GM21529 (cell line): ENCODE data around the gene POU2AF2.
"Not testable (repeated sequence)": the region's sequence is repeated elsewhere in the genome, so short reads cannot be mapped to it uniquely, and the experiment has no call there.

Experiments used
- ATAC-seq: cut with Tn5 transposase; IDR thresholded peaks from one replicate; pipeline ENCODE4 v1.9.1; 2021; ENCODE audit not compliant: unreplicated experiment

The POU2AF2 gene

DNA sequence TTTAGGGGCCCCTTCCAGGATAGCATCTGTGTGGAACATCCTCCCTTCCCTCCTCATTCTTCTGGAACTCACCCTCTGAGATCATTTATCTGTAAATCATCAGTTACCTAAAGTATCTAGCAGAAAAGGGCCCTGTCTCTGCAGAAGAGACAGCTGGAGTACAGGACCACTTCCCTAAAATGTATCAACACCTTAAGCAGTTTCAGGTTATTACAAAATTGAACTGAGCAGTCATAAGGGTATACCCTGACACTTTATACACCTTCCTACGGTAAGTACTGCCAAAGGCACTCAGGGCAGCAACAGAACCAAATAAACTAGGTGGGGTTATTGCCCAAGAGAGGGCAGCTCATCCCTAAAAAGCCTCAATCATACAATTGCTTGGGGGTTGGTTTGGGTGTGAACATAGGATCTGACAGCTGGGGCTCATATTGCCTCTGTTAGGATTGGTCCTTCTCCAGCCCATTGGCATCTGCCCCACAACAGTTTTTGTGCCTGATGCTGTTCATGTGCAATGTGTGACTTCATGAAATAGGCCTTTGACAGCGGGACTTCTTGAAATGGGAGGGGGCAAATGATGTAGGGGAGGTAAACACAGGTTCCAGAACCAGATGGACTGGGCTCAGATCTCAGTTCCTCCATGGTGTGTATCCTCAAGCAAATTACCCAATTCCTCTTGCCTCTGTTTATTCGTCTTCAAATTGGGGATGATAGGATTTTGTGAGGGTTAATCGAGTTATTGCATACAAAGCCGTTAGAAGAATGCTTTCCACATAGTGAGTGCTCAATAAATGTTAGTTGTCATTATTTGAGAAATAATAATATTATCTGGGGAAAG is 55.7 kb downstream of the POU2AF2 start:
- no peak for ATAC-seq

DNA sequence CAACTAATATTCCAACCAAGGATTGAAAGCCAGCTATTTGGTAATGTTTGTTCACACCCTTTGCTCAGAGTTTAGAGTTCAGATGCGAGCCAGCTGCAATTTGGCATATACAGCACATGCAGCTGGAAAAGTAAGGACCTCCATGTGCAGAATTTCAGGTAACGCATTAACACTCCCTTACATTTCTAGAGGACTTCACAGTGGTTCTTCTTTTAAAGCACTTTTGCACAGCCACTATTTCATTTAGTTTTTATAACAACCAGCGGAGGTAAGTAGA is 56.3 kb downstream of the POU2AF2 start:
- ATAC-seq, result no peak

DNA sequence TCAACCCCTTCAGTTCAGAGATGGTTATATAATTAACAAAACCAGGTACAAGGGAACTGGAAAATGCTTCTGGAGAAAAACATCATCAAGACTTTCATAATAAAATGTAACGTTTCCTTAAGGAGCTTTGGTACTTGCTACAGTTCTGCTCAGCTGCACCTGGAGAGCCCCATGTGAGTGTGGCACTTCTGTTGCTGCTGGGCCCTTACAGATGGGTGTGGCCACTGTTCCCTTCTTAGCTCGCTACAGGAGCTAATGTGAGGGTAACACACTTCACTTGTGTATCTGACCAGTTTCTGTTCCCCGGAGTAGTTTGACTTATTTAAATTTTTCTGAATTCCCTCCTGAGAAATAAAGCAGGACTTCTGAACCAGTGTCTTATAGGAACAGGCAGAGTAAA is 56.8 kb downstream of the POU2AF2 start:
- no peak for ATAC-seq

DNA sequence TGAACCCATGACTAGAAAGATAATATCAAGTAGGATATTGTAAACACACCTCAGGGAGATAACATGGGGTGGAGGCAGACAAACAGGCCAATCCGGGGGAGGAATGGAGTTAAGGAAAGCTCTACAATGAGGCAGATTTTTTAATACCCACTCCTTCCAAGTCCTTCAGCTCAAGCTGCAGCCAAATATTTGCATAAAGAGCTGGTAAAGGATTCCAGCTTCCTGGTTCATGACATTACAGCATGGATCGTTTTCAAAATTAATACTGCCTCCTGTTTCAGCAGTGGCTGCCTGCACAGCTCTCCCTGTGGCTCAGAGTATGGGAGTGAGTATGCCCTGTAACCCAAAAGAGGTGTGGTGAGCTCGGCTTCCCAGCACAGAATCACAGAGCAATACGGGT is 57.9 kb downstream of the POU2AF2 start:
- ATAC-seq, result no peak

DNA sequence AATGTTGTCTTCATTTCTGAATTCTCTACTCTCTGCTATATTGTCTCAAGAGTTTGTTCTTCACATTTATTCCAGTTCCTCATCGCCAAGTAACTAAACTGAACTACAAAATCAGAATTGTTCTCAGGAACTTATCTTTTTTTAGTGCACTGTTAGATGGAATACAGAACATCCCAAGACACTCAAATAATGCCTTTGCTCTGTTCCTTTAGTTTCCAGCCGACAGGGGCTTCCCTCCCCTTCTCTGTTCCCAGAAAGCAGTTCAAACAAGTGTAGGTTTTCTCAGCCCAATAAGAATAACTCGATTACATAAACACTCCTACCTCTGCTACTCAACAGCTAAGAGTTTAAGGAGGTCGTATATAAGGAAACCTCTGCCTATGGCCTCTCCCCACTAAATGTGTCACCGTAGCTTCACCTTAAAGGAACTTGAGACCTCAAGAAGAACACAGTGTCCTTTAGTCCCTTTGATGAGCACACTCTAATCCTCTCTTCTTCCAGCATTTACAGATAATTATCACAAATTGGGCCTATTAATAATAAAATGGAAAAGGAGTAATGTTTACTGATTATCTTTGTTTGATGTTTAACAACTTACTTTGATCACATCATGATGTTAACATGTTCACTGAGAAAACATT is 59.8 kb downstream of the POU2AF2 start:
- no peak for ATAC-seq

DNA sequence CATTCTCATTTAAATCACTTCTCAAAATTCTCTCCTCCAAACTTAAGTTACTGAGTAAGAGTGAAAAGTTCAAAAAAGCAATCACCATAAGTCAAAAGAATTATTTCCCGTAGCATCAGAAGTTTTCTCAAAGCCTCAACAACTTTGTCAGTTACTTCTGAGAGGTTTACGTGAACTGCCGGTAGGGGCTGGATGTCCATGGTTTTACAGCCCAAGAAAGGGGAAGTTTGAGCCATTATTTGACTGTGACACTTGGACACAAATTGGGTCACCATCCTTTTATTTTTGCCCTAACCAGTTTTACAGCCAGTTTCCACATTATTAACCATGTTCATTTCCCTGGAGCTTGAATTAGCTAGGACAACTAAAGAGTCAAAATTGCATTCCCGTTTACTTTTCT is 60.4 kb downstream of the POU2AF2 start:
- ATAC-seq, result no peak

DNA sequence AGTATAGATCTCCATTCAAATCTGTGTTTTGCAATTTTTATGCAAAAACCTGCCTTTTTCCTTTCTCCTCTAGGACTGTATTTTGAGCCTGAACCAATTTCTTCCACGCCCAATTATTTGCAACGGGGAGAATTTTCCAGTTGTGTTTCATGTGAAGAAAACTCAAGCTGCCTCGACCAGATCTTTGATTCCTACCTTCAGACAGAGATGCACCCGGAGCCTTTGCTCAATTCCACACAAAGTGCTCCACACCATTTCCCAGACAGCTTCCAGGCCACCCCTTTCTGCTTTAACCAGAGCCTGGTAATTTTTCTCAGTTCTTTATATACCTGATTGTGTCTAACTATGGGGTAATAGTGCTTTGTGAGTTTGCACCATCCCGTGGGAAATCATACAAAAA is 60.8 kb downstream of the POU2AF2 start:
- no peak for ATAC-seq

DNA sequence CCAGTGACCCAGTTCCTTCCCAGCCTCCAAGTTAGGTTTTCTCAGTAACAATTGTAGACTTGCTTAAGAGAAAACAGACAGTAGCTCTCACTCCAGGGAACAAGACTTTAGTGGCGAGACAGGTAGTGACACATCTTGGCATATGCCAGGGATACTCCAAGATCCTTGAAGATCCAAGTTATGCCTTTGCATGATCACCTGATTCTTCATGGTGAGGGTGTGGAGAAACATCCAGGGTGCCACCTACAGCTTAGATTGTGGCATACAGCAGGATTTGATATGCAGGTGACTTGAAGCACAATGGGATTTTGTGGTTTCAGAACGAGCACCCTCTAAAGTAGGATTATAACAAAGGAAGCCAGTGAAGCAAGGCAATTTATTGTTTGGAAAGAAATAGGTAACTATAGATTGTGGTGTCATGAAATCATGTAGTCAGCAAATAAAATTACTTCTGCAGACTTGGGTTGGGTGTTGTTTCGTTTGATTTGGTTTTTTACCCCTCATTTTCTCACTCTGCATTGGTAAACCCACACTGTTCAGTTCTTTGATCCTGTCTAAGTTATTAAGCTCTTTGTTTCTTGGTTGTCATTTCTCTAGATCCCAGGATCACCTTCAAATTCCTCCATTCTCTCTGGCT is 62.1 kb downstream of the POU2AF2 start:
- ATAC-seq, result no peak

DNA sequence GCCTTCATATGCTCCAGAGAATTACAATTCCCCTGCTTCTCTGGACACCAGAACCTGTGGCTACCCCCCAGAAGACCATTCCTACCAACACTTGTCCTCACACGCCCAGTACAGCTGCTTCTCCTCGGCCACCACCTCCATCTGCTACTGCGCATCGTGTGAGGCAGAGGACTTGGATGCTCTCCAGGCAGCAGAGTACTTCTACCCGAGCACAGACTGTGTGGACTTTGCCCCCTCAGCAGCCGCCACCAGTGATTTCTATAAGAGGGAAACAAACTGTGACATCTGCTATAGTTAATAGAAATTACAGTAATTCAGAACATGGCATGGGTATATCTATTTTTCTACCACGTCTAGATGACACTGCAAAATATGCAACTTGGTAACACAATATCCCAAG is 62.6 kb downstream of the POU2AF2 start:
- no peak for ATAC-seq

DNA sequence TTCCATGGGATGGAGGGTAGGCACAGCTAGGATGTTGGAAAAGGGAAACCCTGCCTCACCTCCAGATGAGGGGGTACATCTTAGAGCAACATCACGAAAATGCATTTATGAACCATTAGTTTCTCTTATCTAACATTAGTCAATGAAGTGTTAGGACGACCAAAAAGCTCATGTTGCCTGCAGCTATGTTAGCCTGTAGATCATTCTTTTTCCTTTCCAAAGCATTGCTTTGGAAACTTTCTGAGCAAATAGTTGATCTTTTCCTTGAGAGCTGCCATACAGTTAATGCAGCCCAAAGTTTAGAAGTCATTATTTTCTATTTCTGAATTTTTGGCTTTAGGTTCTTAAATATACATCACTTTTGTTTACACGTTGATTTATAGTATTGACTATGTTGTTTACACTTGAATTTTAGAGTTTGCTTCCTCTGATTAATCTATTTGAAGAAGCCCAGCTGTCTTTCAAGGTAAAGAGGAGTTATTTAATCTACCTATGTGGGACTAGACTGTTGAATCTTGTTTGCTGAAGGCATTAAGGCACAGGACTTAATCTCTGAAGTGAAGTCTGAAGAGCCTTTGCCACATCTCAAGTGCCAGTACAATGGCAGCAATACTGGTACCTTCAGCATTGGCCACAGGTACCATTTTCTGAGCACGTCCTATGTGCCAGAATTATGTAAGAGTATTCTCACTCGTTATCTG is 63.8 kb downstream of the POU2AF2 start:
- no peak for ATAC-seq

DNA sequence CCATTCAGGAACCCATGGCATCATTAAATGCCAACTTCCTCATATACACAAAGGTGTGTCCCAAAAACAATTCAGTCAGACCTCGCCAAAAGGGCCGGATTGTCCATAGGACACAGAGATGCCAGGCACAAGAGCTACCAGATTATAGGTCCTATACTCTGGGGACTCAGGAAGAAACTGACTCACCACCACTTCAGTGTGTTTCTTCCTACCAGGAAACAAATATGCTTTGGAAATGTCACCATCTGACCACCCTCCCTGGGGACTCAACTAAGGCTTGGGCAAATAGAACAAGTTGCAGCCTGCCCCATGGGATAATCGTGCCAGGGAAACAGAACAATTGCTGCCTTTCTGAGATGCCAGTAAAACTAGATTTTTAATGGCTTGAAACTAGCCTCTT is 64.6 kb downstream of the POU2AF2 start:
- no peak for ATAC-seq

DNA sequence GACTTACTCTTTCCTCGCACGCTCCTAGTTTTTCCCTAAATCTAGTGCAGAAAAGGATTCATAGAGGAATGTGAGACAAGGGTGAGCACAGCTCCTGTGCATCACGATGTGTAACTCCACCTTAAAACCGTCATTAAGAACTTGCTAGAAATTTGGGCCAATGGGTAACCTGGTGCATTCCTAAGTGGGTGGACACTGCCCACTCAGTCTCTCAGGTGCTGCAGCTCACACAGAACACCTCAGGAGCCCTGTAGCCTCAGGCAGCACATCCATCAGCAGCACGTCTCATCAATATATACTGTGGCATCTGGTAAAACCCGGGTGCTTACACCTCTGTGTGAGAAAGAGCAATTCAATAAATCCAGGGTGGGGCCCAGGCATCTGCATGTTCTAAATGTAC is 65.2 kb downstream of the POU2AF2 start:
- no peak for ATAC-seq

DNA sequence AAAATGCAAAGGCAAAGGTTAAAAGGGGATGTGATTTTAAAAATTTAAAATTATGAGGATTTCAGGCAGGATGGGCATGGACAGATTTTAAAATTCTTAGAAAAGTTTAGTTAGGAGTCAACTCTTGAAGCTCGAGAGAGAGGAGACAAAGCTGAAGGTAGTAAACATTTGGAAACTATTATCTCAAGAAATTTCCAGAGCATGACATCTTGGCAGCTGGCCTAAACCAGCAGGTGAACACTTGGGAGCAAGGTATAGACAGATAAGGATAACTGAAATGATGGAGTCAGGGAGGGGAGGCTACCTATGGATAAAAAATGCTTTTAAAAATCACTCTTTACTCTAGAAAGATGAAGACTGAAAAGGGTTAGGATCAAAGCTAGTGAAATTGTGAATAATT is 66.6 kb downstream of the POU2AF2 start:
- no peak for ATAC-seq

DNA sequence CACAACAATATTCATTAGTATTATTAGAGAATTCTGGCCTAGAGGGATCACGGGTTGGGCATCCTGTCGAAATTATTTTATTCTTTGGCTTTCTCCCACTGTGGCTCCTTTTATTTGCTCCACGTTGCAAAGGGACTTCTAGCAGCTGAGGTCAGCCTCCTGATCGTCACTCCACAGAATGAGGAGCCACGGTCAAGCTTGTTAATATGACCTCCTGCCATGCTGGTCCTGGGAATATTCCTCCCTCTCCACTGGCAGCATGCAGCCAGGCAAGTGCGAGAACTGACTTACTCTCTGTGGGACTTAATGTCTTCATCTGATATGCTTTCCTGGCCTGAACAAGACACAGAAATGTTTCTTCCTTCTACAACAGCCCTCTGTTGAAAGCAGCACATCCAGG is 73.8 kb downstream of the POU2AF2 start:
- no peak for ATAC-seq

DNA sequence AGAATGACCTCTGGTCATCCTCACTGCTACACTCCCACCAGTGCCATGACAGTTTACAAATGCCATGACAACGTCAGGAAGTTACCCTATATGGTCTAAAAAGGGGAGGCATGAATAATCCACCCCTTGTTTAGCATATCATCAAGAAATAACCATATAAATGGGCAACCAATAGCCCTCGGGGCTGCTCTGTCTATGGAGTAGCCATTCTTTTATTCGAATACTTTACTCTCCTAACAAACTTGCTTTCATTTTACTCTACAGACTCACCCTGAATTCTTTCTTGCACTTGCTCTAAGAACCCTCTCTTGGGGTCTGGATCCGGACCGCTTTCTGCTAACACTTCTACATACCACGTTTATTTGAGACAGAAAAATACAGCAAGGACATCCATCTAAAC is 74.7 kb downstream of the POU2AF2 start:
- ATAC-seq, result not testable (repeated sequence)

DNA sequence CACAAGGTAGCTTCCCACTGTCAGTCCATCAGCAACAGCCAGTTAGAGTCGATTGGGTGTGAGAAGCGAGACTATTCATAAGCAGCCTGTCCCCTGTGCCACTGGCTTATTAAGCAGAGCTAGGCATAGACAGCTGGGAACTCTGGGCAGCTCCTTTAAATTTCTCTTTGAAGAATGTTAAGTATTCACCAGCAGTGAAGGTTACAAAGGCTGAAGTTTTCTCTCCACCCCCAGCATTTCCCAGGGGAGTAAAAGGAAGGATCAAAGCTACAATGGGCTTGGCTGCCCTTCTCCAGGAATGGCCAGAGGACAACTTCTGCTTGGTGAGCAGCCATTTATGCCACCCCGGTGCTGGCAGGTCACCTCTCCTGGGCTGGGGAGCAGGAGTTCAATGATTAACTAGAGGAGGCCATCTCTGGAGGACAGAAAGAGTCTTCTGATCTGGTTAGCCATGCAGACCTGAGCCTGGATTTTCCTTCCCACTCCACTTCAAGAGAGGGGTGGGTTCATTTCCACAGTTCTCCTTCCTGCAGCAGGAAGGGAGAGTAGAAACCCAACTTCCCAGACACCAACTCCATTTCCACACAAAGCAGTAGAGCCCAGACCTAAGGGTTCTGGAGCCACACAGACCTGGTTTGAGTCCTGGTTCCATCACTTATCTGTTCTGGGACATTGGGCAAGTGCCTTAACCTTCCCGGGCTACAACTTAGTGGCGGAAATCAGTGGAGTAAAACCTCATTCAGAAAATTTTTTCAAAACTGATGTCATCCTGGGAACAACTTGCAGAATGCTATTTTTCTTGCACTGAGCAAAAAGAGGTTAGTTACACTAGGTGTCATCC is 75.4 kb downstream of the POU2AF2 start:
- no peak for ATAC-seq

DNA sequence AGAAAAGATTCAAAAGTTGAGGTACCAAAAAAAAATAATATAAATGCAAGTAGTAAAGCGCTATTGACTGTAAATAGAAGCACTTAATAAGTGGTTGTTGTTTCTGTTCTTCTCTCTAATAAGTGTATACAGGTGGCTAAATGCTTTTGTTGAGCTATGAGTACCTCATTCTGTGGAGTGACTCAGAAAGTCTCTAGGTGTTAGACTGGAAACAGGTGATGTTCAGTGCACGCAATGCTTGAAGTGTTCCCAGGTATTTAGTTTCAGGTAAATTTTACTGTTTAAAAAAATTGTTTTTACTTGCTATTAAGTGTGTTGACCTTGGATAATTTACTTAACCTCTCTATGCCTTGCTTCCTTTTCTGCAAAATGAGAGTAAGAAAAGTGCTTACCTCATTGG is 77.0 kb downstream of the POU2AF2 start:
- no peak for ATAC-seq

DNA sequence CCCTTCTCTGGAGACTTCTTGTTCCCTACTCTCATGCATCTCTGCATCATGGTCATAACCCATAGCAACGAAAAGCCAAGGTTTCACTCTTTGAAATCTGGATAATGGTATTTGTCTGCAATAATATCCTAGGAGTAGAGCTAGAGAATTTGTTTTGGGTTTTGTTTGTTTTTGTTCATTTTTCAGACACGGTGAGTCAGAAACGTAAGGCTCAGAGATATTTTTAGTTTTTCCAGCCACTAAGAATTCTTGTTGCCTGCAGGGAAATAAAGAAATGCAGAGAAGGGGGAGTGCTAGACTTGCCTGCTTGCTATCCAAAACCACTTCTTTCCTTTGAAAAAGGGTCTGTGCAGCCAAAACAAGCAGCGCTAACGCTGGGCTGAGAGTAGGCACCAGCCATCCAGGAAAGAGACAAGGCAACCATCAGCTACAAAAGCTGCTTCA is 78.8 kb downstream of the POU2AF2 start:
- no peak for ATAC-seq

DNA sequence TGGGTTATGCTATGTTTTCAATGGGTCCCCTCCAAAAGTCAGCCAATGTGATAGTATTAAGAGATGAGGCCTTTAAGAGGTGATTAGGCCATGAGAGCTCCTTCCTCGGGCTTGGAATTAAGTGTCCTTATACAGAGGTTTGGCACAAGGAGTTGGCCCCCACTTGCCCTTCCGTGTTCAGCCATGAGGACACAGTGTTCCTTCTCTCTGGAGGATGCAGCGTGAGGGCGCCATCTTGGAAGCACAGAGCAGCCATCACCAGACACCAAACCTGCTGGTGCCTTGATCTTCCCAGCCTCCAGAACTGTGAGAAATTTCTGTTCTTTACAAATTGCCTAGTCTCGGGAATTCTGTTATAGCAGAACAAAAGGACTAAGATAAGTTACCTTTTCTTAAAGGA is 79.7 kb downstream of the POU2AF2 start:
- no peak for ATAC-seq

DNA sequence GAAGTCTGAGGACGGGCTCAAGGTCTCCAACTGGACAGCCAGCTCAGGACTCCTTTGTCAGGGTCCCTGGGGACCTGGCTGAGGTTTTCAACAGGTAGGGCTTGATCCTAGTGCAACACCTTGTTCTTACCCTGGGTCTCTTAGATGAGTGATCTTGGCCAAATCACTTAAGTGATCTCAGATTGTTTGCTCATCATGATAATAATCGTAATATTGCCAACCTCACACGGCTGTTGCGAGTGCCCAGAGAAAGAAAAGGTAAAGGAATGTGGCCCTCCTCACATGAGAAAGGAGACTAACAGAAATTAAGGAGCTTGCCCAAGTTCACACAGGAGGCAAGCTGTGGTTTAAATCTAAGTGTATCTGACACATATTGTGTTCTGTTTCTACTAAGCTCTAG is 81.3 kb downstream of the POU2AF2 start:
- no peak for ATAC-seq
